Measurements from ENCODE around the gene CMTM2. TPM values are rescaled to one million over a fixed set of nuclear protein-coding genes. Genes with fewer than 3 reads are reported as not detected.

Gene CMTM2
- total RNA-seq, 1 donor from 2014 or later: not detected

DNA sequence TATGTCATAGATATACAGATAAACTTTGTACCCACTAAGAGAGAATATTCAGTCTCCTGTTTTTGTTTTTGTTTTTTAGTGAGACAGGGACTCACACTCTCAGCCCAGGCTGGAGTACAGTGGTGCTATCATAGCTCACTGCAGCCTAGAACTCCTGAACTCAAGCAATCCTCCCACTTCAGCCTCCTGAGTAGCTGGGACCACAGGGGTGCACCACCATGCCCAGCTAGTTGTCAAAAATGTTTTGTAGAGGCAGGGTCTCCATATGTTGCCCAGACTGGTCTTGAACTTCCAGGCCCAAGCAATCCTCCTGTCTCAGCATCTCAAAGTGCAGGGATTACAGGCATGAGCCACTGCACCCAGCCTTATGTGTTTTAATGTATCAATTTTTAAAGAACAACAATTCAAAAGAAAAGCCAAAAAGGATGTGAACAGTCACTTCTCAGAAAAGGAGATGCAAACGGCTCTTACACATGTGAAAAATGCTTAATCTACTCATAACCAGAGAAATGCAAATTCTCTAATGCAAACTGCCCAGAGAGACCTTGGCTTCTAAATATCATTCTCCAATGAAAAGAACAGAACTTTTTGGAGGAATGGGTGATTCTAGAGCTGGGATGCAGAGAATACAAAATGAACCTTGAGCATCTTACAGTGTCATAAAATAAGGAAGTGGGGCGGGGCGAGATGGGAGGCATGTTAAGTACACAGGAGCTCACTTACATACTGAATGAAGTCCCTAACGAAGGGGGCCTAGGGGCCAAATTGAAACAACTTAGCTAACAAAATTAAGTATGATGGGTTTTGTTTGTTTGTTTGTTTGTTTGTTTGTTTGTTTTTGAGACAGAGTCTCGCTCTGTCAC, 18.0 kb downstream of the CMTM2 start:
- Histone ChIP-seq H3K27ac (no peak overlapping the region), H3K27me3 (no peaks in the 10 kb centered on the region), H3K9me3 (ENCODE audit: low read depth) (no peaks in the 10 kb centered on the region), H3K4me2 (no peak overlapping the region), H3K4me3 (no peak overlapping the region), H3K36me3 (no peaks in the 10 kb centered on the region), H2AFZ (replicated peaks) (no peak overlapping the region), H3K4me1 (no peaks in the 10 kb centered on the region), H3F3A (ENCODE audit: low read depth) (no peaks in the 10 kb centered on the region), H3K79me2 (ENCODE audit: low read depth) (no peaks in the 10 kb centered on the region), H3K9ac (no peak overlapping the region), H4K20me1 (ENCODE audit: low read depth) (no peaks in the 10 kb centered on the region)
- Mint-ChIP-seq H3K9me3 (no peaks in the 10 kb centered on the region), H3K27ac (no peak overlapping the region), H3K36me3 (no peaks in the 10 kb centered on the region), H3K27me3 (ENCODE audit: insufficient read depth, low read depth) (peaks cover 9% of the 10 kb centered on the region), H3K4me3 (no peak overlapping the region), H3K4me1 (no peaks in the 10 kb centered on the region)
- DNase-seq (ENCODE audit: low spot score): no peak
- TF ChIP-seq, protein P1, sequence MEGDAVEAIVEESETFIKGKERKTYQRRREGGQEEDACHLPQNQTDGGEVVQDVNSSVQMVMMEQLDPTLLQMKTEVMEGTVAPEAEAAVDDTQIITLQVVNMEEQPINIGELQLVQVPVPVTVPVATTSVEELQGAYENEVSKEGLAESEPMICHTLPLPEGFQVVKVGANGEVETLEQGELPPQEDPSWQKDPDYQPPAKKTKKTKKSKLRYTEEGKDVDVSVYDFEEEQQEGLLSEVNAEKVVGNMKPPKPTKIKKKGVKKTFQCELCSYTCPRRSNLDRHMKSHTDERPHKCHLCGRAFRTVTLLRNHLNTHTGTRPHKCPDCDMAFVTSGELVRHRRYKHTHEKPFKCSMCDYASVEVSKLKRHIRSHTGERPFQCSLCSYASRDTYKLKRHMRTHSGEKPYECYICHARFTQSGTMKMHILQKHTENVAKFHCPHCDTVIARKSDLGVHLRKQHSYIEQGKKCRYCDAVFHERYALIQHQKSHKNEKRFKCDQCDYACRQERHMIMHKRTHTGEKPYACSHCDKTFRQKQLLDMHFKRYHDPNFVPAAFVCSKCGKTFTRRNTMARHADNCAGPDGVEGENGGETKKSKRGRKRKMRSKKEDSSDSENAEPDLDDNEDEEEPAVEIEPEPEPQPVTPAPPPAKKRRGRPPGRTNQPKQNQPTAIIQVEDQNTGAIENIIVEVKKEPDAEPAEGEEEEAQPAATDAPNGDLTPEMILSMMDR (IDR thresholded peaks at IDR 0.05): no peak
- TF ChIP-seq EZH2 (IDR thresholded peaks at IDR 0.05): no peak

DNA sequence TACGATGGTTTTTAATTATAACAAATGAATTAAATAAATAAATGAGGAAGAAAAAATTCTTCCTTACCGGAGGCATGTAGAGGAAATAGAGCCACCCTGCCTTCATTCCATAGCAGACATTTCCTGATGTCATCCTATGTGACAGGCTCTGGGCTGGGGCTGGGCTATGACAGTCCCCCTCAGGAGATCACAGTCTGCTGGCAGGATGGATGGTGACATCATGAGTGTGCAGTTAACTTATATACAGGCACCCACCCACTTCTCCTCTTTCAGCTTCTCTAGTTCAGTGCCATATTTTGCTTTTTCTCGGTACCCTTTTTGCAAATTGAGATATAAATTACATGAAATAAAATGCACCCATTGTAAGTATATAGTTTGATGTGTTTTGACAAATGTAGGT, 18.8 kb downstream of the CMTM2 start:
- Histone ChIP-seq H3K9ac (no peak overlapping the region), H4K20me1 (ENCODE audit: low read depth) (no peaks in the 10 kb centered on the region), H3F3A (ENCODE audit: low read depth) (peaks cover 5% of the 10 kb centered on the region), H3K4me2 (no peak overlapping the region), H3K27me3 (no peaks in the 10 kb centered on the region), H3K9me3 (ENCODE audit: low read depth) (no peaks in the 10 kb centered on the region), H3K4me3 (no peak overlapping the region), H3K27ac (no peak overlapping the region), H3K79me2 (ENCODE audit: low read depth) (no peaks in the 10 kb centered on the region), H2AFZ (replicated peaks) (no peak overlapping the region), H3K4me1 (no peaks in the 10 kb centered on the region), H3K36me3 (no peaks in the 10 kb centered on the region)
- no peak for DNase-seq (ENCODE audit: low spot score)
- TF ChIP-seq EZH2phosphoT487 (IDR thresholded peaks at IDR 0.05) (no peak), EZH2 (IDR thresholded peaks at IDR 0.05) (no peak)
- TF ChIP-seq, protein P1 (IDR thresholded peaks at IDR 0.05): no peak
- H3K4me3 Mint-ChIP-seq: no peak overlapping the region
- peaks cover 4% of the 10 kb centered on the region for H3K4me1 Mint-ChIP-seq
- peaks cover 9% of the 10 kb centered on the region for H3K27me3 Mint-ChIP-seq (ENCODE audit: insufficient read depth, low read depth)
- H3K36me3 Mint-ChIP-seq: no peaks in the 10 kb centered on the region
- H3K9me3 Mint-ChIP-seq: no peaks in the 10 kb centered on the region
- H3K27ac Mint-ChIP-seq: no peak overlapping the region

DNA sequence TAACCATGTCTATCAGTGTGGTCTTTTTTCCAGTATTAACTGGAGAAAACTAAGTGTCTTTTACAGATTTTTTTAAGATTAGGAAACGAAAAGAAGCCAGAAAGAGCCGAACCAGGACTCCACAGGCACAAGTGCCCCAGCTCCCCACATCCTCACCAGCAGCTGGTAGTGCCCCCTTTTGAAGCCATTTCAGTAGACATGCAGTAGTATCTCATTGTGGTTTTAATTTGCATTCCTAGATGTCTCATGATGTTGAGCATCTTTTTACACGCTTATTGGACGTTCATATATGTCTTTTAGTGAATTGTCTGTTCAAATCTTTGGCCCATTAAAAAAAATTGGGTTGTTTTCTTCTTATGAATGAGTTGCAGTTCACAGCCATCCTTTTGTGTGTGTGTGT, 20.5 kb downstream of the CMTM2 start:
- H3K36me3 ChIP-seq: no peaks in the 10 kb centered on the region
- Mint-ChIP-seq H3K9me3 (no peaks in the 10 kb centered on the region), H3K27ac (no peak overlapping the region), H3K4me3 (no peak overlapping the region), H3K36me3 (no peaks in the 10 kb centered on the region), H3K4me1 (peaks cover 10% of the 10 kb centered on the region), H3K27me3 (ENCODE audit: insufficient read depth, low read depth) (peaks cover 11% of the 10 kb centered on the region)
- H3K9ac ChIP-seq: no peak overlapping the region
- no peak overlapping the region for H2AFZ ChIP-seq (replicated peaks)
- TF ChIP-seq EZH2phosphoT487 (IDR thresholded peaks at IDR 0.05): no peak
- TF ChIP-seq EZH2 (IDR thresholded peaks at IDR 0.05): no peak
- TF ChIP-seq, protein P1 (IDR thresholded peaks at IDR 0.05): no peak
- H3K27me3 ChIP-seq: no peaks in the 10 kb centered on the region
- no peak overlapping the region for H3K4me2 ChIP-seq
- no peaks in the 10 kb centered on the region for H3K9me3 ChIP-seq (ENCODE audit: low read depth)
- H3F3A ChIP-seq (ENCODE audit: low read depth): peaks cover 17% of the 10 kb centered on the region
- H3K27ac ChIP-seq: no peak overlapping the region
- no peaks in the 10 kb centered on the region for H3K79me2 ChIP-seq (ENCODE audit: low read depth)
- H3K4me1 ChIP-seq: no peaks in the 10 kb centered on the region
- H3K4me3 ChIP-seq: no peak overlapping the region
- no peak for DNase-seq (ENCODE audit: low spot score)
- H4K20me1 ChIP-seq (ENCODE audit: low read depth): no peaks in the 10 kb centered on the region

All from neural progenitor cell (in vitro differentiated cells).